Keratinocyte (primary cell): ENCODE results near the gene HSPB9. TPM values are rescaled to one million over a fixed set of nuclear protein-coding genes. Genes with fewer than 3 reads are reported as not detected.

ENCODE experiments used
- DNase-seq: peaks from one replicate; pipeline ENCODE4 v3.0.0-alpha.2; 2011; ENCODE audit warnings: low read depth, missing footprints, low spot score
- FAIRE-seq: peaks from 2 replicates; lab custom pipeline; 2011; peaks lifted over from hg19 to GRCh38; lab: Jason Lieb, UNC
- H2AFZ ChIP-seq: 2 replicates; pipeline ENCODE4 v1.6.0; 2012; ENCODE audit warnings: low read length, control low read depth, inconsistent platforms; ENCODE audit not compliant: control insufficient read depth
- H3K27ac ChIP-seq: 2 replicates; pipeline ENCODE4 v1.5.1; 2011; ENCODE audit warnings: low read length; ENCODE audit not compliant: control insufficient read depth, insufficient read depth
- H3K27me3 ChIP-seq: 3 replicates; pipeline ENCODE4 v1.6.0; 2011; ENCODE audit warnings: low read length; ENCODE audit not compliant: control insufficient read depth, insufficient read depth; ENCODE audit errors: extremely low read depth
- H3K36me3 ChIP-seq, 2 experiments: 2 replicates in 1 of 2; 3 replicates in 1 of 2; pipeline ENCODE4 v1.5.1; 2011; ENCODE audit warnings: low read length in 2 of 2, mild to moderate bottlenecking in 1 of 2; ENCODE audit not compliant: control insufficient read depth in 2 of 2, insufficient read depth in 2 of 2; ENCODE audit errors: extremely low read depth in 1 of 2
- H3K4me1 ChIP-seq: 3 replicates; pipeline ENCODE4 v1.5.1; 2011; ENCODE audit warnings: low read length; ENCODE audit not compliant: control insufficient read depth, insufficient read depth; ENCODE audit errors: extremely low read depth
- H3K4me2 ChIP-seq: 3 replicates; pipeline ENCODE4 v1.6.0; 2011; ENCODE audit warnings: low read depth, low read length; ENCODE audit not compliant: control insufficient read depth, insufficient read depth; ENCODE audit errors: extremely low read depth
- H3K4me3 ChIP-seq, 3 experiments: fragments of 200-600 bp in 1 of 3; sonication (generic) in 1 of 3; 2 replicates in 2 of 3; 3 replicates in 1 of 3; pipeline ENCODE4 v1.5.1; 2011 to 2016; ENCODE audit warnings: low read length in 3 of 3, mild to moderate bottlenecking in 3 of 3, control low read depth in 2 of 3, inconsistent platforms in 1 of 3, low read depth in 1 of 3, mixed read lengths in 1 of 3, mixed run types in 1 of 3, moderate library complexity in 1 of 3; ENCODE audit not compliant: control insufficient read depth in 2 of 3, insufficient read depth in 2 of 3; ENCODE audit errors: extremely low read depth in 1 of 3
- H3K79me2 ChIP-seq: 2 replicates; pipeline ENCODE4 v1.6.0; 2012; ENCODE audit warnings: low read length; ENCODE audit not compliant: control insufficient read depth, insufficient read depth
- H3K9ac ChIP-seq: 3 replicates; pipeline ENCODE4 v1.6.0; 2011; ENCODE audit warnings: low read length; ENCODE audit not compliant: control insufficient read depth, insufficient read depth; ENCODE audit errors: extremely low read depth
- H3K9me1 ChIP-seq: 3 replicates; pipeline ENCODE4 v1.6.0; 2011; ENCODE audit warnings: low read length; ENCODE audit not compliant: control insufficient read depth, insufficient read depth; ENCODE audit errors: extremely low read depth
- H3K9me3 ChIP-seq: 2 replicates; pipeline ENCODE4 v1.5.1; 2012; ENCODE audit warnings: low read depth, low read length; ENCODE audit not compliant: control insufficient read depth
- H4K20me1 ChIP-seq: 3 replicates; pipeline ENCODE4 v1.6.0; 2011; ENCODE audit warnings: low read length; ENCODE audit not compliant: control insufficient read depth, insufficient read depth; ENCODE audit errors: extremely low read depth
- EZH2 ChIP-seq: IDR thresholded peaks from one replicate; pipeline ENCODE4 v1.6.1; 2012; ENCODE audit warnings: inconsistent platforms, mild to moderate bottlenecking, low read length, moderate library complexity
- dilution Hi-C: fragments of 300-500 bp; cut with MboI; formaldehyde crosslinking; loops from one replicate; pipeline ENCODE4 v1.7.0; 2020; ENCODE audit warnings: low sequenced_read_pairs; ENCODE audit not compliant: extremely low pct_ligation_motif_present
- polyA plus RNA-seq, 5 experiments: library from polyadenylated mRNA; depleted of rRNA in 3 of 5; stranded (reverse) in 3 of 5; stranded (forward) in 1 of 5; unstranded in 1 of 5; fragments of >200 nt; gene quantifications; 1 replicate in 1 of 5; 2 replicates in 3 of 5; 3 replicates in 1 of 5; pipeline versions ENCODE4 v1.2.1 to v1.2.3, GENCODE V29; 2011 to 2012; ENCODE audit warnings: missing spikeins in 2 of 5, low read depth in 1 of 5, low replicate concordance in 1 of 5
- TF ChIP-seq, protein P1 (sequence below), 3 experiments: IDR thresholded peaks in 1 of 3; conservative IDR thresholded peaks in 1 of 3; optimal IDR thresholded peaks in 1 of 3; 2 replicates in 2 of 3; 3 replicates in 1 of 3; pipeline versions ENCODE3 to v1.5.1; 2011; ENCODE audit warnings: low read length in 3 of 3, mild to moderate bottlenecking in 3 of 3, moderate library complexity in 2 of 3, control low read depth in 1 of 3, inconsistent platforms in 1 of 3; ENCODE audit not compliant: insufficient read depth in 2 of 3; ENCODE audit errors: extremely low read depth in 1 of 3

The HSPB9 gene
- polyA plus RNA-seq, 1 donor (not counting 4 experiments of a cell fraction or from before 2014, with no cell fraction given), result not detected

DNA sequence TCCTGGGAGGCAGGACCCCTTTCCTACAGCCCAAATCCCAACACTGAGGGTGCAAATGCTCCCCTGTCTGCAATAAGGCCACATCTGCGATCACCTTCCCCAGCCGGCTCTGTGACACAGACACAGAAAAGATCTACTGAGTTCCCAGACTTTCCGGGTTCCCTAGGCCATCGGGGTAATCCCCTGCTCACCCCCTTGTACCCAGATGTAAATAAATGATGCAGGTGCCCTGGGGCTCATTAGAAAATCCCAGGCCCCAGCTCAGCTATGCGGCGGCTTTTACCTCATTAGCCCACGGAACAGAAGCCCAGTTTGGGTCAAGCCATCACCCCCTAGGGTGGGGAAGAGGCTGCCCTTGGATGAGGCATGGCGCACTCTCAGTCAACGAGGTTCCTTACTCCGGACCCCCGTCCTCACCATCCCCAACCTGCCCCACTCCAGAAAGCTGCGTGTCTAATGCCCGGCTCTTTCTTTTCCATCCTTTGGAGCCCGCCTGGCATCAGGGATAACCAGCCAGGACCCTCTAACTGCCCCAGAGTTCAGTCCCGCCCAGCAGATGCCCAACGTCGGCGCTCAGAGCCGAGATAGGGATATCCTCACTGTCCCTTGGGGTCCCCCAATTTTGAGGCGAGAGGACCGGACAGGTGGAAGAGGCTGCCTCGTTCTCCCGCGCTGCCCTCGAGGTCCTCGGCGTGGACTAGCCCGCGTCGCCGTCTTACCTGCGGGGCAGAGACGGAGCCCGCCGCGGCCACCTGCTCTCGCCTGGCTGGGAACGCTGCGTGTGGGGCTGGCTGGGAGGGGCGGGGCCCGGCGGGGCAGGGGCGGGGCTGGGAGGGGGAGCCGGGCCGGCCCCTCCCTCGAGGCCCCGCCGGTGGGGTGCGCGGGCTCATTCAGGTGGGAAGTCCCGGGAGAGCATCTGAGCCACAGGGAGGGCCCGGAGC, 24.6 kb upstream of the HSPB9 start, which contains the start of gene ZNF385C:
ZNF385C (minus strand) TSS at position 783 of the 941 bp plus-strand sequence. CDS start 35,417 bp downstream, outside the sequence.
- Histone ChIP-seq H3K4me3 (peak within 1 kb of the TSS in 1 of 3 experiments; percentile 11), H3K27ac (no peak within 1 kb of the TSS), H3K4me1 (peaks cover 5% of the 10 kb centered on the region), H3K9me3 (no peaks in the 10 kb centered on the region), H2AFZ (no peak within 1 kb of the TSS), H3K4me2 (no peak within 1 kb of the TSS), H3K79me2 (no peaks in the 10 kb centered on the region), H3K36me3 (no peaks in the 10 kb centered on the region), H3K9ac (no peak within 1 kb of the TSS), H4K20me1 (no peaks in the 10 kb centered on the region), H3K27me3 (peaks cover 31% of the 10 kb centered on the region), H3K9me1 (no peaks in the 10 kb centered on the region)
- FAIRE-seq, result no peak
- dilution Hi-C loops, result no loop called here
- TF ChIP-seq, protein P1, sequence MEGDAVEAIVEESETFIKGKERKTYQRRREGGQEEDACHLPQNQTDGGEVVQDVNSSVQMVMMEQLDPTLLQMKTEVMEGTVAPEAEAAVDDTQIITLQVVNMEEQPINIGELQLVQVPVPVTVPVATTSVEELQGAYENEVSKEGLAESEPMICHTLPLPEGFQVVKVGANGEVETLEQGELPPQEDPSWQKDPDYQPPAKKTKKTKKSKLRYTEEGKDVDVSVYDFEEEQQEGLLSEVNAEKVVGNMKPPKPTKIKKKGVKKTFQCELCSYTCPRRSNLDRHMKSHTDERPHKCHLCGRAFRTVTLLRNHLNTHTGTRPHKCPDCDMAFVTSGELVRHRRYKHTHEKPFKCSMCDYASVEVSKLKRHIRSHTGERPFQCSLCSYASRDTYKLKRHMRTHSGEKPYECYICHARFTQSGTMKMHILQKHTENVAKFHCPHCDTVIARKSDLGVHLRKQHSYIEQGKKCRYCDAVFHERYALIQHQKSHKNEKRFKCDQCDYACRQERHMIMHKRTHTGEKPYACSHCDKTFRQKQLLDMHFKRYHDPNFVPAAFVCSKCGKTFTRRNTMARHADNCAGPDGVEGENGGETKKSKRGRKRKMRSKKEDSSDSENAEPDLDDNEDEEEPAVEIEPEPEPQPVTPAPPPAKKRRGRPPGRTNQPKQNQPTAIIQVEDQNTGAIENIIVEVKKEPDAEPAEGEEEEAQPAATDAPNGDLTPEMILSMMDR (optimal IDR thresholded peaks at IDR 0.05 in 1 of 3, IDR thresholded peaks at IDR 0.05 in 1 of 3, conservative IDR thresholded peaks at IDR 0.05 in 1 of 3; ENCODE audit: extremely low read depth in 1 of 3, insufficient read depth in 2 of 3, low read length in 3 of 3), result no peak
- TF ChIP-seq EZH2, result peak; percentile 81
- DNase-seq, result no peak

DNA sequence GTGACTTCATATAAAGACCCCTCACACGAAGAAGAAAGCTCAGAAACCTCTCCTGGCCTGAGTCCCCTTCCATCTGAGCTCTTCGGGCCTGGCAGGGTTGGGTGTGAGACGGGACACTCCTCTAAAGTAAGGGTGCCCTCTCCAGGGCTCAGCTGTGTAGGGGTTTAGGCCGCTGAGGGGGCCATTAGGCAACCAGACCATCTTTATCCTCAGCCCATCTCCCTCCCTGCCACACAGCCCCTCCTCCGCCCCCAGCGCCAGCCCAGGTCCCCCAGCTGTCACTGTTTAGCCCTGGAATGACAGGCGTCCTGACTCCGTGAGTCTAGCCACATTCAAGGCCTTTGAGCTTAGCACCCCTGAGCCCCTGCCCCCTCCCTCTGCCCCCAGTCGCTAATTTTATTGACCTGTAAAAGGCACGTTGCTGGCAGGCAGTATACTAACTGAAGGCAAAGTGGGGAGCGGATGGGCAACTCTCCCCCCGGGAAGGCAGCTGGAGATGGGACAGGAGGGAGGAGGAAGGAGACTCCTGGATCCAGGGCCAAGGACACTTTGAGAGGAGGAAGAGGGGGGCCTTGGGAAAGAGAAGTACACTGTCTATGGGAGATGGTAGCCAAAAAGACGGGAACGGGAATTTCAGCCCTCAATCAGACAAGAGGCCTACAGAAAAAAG, 23.7 kb upstream of the HSPB9 start:
- Histone ChIP-seq H3K27ac (no peak overlapping the region), H3K36me3 (peaks cover 0 to 2% of the 10 kb centered on the region in 2 experiments), H3K4me1 (peaks cover 5% of the 10 kb centered on the region), H2AFZ (no peak overlapping the region), H3K79me2 (no peaks in the 10 kb centered on the region), H4K20me1 (no peaks in the 10 kb centered on the region), H3K4me2 (no peak overlapping the region), H3K4me3 (no peak overlapping the region), H3K9me3 (no peaks in the 10 kb centered on the region), H3K9ac (no peak overlapping the region), H3K9me1 (no peaks in the 10 kb centered on the region), H3K27me3 (peaks cover 31% of the 10 kb centered on the region)
- TF ChIP-seq, protein P1 (optimal IDR thresholded peaks at IDR 0.05 in 1 of 3, IDR thresholded peaks at IDR 0.05 in 1 of 3, conservative IDR thresholded peaks at IDR 0.05 in 1 of 3; ENCODE audit: extremely low read depth in 1 of 3, insufficient read depth in 2 of 3, low read length in 3 of 3), result no peak
- no peak for TF ChIP-seq EZH2
- dilution Hi-C loops, result no loop called here
- DNase-seq, result no peak
- no peak for FAIRE-seq
